GM23338 (cell line): ENCODE results near the gene LRTM2. TPM values are rescaled to one million over a fixed set of nuclear protein-coding genes. Genes with fewer than 3 reads are reported as not detected.

Source experiments
- ATAC-seq: fragments of 200-7000 bp; cut with Tn5 transposase; 3 replicates; pipeline ENCODE4 v1.9.1; 2020
- DNase-seq: peaks from one replicate; pipeline ENCODE4 v3.0.0-alpha.2; 2015; ENCODE audit warnings: low spot score
- H2AFZ ChIP-seq: fragments of 200-600 bp; sonication (generic); 2 replicates; pipeline ENCODE4 v1.8.0; 2016; ENCODE audit warnings: antibody characterized with exemption, mild to moderate bottlenecking, moderate library complexity
- H3F3A ChIP-seq: fragments of 200-600 bp; sonication (generic); replicated peaks from 2 replicates; pipeline ENCODE4 v1.8.0; 2017; ENCODE audit warnings: antibody characterized with exemption, mixed run types, low read depth
- H3K27ac ChIP-seq: fragments of 200-600 bp; sonication (generic); 2 replicates; pipeline ENCODE4 v1.6.1; 2016; ENCODE audit warnings: low read depth
- H3K27me3 ChIP-seq: fragments of 200-600 bp; sonication (generic); 2 replicates; pipeline ENCODE4 v1.8.0; 2016; ENCODE audit warnings: mild to moderate bottlenecking, mixed run types, moderate library complexity; ENCODE audit not compliant: insufficient read depth
- H3K36me3 ChIP-seq: fragments of 200-600 bp; sonication (generic); 2 replicates; pipeline ENCODE4 v1.8.0; 2016; ENCODE audit warnings: mild to moderate bottlenecking; ENCODE audit not compliant: insufficient read depth
- H3K4me1 ChIP-seq: fragments of 200-600 bp; sonication (generic); 2 replicates; pipeline ENCODE4 v1.8.0; 2016; ENCODE audit warnings: mild to moderate bottlenecking, moderate library complexity; ENCODE audit not compliant: insufficient read depth
- H3K4me2 ChIP-seq: fragments of 200-600 bp; sonication (generic); 2 replicates; pipeline ENCODE4 v1.7.1; 2017; ENCODE audit warnings: mixed run types
- H3K4me3 ChIP-seq: fragments of 200-600 bp; sonication (generic); 2 replicates; pipeline ENCODE4 v1.6.1; 2016; ENCODE audit warnings: mixed run types
- H3K79me2 ChIP-seq: fragments of 200-600 bp; sonication (generic); replicated peaks from 2 replicates; pipeline ENCODE4 v1.8.0; 2017; ENCODE audit warnings: mild to moderate bottlenecking; ENCODE audit not compliant: insufficient read depth
- H3K9me2 ChIP-seq: fragments of 200-600 bp; sonication (generic); 2 replicates; pipeline ENCODE4 v1.8.0; 2017; ENCODE audit not compliant: insufficient read depth
- H4K20me1 ChIP-seq: fragments of 200-600 bp; sonication (generic); replicated peaks from 2 replicates; pipeline ENCODE4 v1.8.0; 2017; ENCODE audit warnings: mild to moderate bottlenecking; ENCODE audit not compliant: insufficient read depth
- H3K27ac Mint-ChIP-seq: 2 replicates; pipeline ENCODE4 v1.8.0; 2020; ENCODE audit warnings: inconsistent platforms, mild to moderate bottlenecking, moderate library complexity, mixed read lengths
- H3K27me3 Mint-ChIP-seq: 3 replicates; pipeline ENCODE4 v1.8.0; 2022; ENCODE audit warnings: low read depth, mild to moderate bottlenecking, moderate library complexity, mixed read lengths, inconsistent platforms; ENCODE audit not compliant: insufficient read depth, poor library complexity
- H3K36me3 Mint-ChIP-seq: 3 replicates; pipeline ENCODE4 v1.8.0; 2021; ENCODE audit warnings: low read depth, mild to moderate bottlenecking, inconsistent platforms, moderate library complexity, mixed read lengths
- H3K4me1 Mint-ChIP-seq: 3 replicates; pipeline ENCODE4 v1.8.0; 2020; ENCODE audit warnings: mild to moderate bottlenecking, inconsistent platforms, mixed read lengths
- H3K4me3 Mint-ChIP-seq: 3 replicates; pipeline ENCODE4 v1.8.0; 2021; ENCODE audit warnings: moderate library complexity, mild to moderate bottlenecking, inconsistent platforms, mixed read lengths
- H3K9me3 Mint-ChIP-seq: 3 replicates; pipeline ENCODE4 v1.8.0; 2020; ENCODE audit warnings: moderate library complexity, mild to moderate bottlenecking, inconsistent platforms, mixed read lengths
- CREB1 ChIP-seq: fragments of 250-450 bp; sonication (Bioruptor Pico); IDR thresholded peaks from 2 replicates; pipeline ENCODE4 v1.5.0; 2020; ENCODE audit warnings: low read depth, mild to moderate bottlenecking, moderate library complexity
- CTCF ChIP-seq, 2 experiments: fragments of 200-600 bp in 1 of 2; sonication (generic) in 1 of 2; conservative IDR thresholded peaks; 2 replicates each; pipeline versions ENCODE4 v1.5.1 to v1.6.1; 2016 to 2017; ENCODE audit warnings: antibody characterized with exemption in 2 of 2, low read depth in 2 of 2, mild to moderate bottlenecking in 2 of 2, moderate library complexity in 1 of 2
- ETS1 ChIP-seq: IDR thresholded peaks from 2 replicates; pipeline ENCODE4 v1.6.1; 2016; ENCODE audit warnings: antibody characterized with exemption
- EZH2phosphoT487 ChIP-seq: fragments of 200-600 bp; sonication (generic); IDR thresholded peaks from one replicate; pipeline ENCODE4 v1.8.1; 2018; ENCODE audit warnings: antibody characterized with exemption; ENCODE audit not compliant: unreplicated experiment
- NANOG ChIP-seq: IDR thresholded peaks from 2 replicates; pipeline ENCODE4 v1.6.1; 2016; ENCODE audit warnings: antibody characterized with exemption, borderline replicate concordance
- POLR2AphosphoS5 ChIP-seq: IDR thresholded peaks from 2 replicates; pipeline ENCODE4 v1.6.1; 2016; ENCODE audit warnings: antibody characterized with exemption, low read depth
- STAT1 ChIP-seq: IDR thresholded peaks from one replicate; pipeline ENCODE4 v1.6.1; 2016; ENCODE audit warnings: antibody characterized with exemption; ENCODE audit not compliant: unreplicated experiment
- ZNF462 ChIP-seq: fragments of 250-450 bp; sonication (Bioruptor Pico); IDR thresholded peaks from 2 replicates; pipeline ENCODE4 v1.5.0; 2020; ENCODE audit warnings: mild to moderate bottlenecking, moderate library complexity
- polyA plus RNA-seq: library from polyadenylated mRNA; unstranded; fragments of >200 nt; fragmentation: Nextera tagmentation; extraction: Ambion mirVana; gene quantifications from 2 replicates; pipeline ENCODE4 v1.2.1, GENCODE V29; 2016
- total RNA-seq: library from RNA; depleted of rRNA; stranded (reverse); fragments of >200 nt; shearing (Covaris generic); gene quantifications from 2 replicates; pipeline ENCODE4 v1.2.3, GENCODE V29; 2014
- TF ChIP-seq, protein P1 (sequence below): IDR thresholded peaks from one replicate; pipeline ENCODE4 v1.6.1; 2018; ENCODE audit warnings: antibody characterized with exemption; ENCODE audit not compliant: unreplicated experiment

The LRTM2 gene
- total and polyA plus RNA-seq, 2 experiments from 2014 or later: 0.08 TPM; not detected in 1

DNA sequence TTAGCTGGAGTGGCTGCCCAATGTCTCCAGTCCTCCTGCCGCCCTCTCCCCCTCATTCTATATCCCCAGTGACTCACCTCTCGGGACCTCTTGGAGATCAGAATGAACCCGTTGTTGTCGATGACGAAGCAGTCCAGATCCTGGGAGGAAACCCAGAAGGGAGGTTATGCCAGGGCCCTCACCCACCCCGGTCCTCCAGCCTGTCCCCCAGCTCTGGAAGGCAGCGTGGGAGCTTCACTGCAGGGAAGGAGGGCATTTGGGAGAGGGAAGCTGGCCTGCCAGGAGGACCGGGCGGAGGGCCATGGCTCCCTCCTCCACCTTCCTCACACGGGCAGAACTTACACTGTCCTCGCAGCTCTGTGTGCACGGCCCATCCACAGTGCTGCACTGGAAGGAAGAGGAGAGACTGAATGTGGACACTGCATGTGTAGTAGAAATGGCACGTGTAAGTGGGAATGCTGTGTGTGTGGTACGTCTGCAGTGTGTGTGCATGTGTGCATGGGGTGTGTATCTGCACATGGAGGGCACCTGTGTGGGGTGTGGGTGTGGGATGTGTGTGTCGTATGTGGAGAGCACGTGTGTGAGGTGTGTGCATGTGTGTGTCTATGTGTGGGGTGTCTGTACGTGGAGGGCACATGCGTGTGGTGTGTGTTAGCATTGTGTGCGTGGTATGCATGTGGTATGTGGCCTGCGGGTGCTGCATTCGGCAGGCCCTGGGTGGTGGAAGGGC is 10.0 kb upstream of the LRTM2 start:
- no peak overlapping the region for H3K4me2 ChIP-seq
- no peaks in the 10 kb centered on the region for H3K27me3 ChIP-seq
- H4K20me1 ChIP-seq: no peaks in the 10 kb centered on the region
- no peaks in the 10 kb centered on the region for H3K36me3 ChIP-seq
- Mint-ChIP-seq H3K36me3 (no peaks in the 10 kb centered on the region), H3K27me3 (peaks cover 6% of the 10 kb centered on the region), H3K9me3 (no peaks in the 10 kb centered on the region), H3K4me1 (no peaks in the 10 kb centered on the region; the same call in 2 of the 3 replicates), H3K4me3 (no peak overlapping the region), H3K27ac (no peak overlapping the region)
- H3K27ac ChIP-seq: no peak overlapping the region
- no peak overlapping the region for H3K4me3 ChIP-seq
- H2AFZ ChIP-seq: no peak overlapping the region
- DNase-seq (no peak), ATAC-seq (no peak)
- no peaks in the 10 kb centered on the region for H3K4me1 ChIP-seq
- H3K79me2 ChIP-seq: no peaks in the 10 kb centered on the region
- H3K9me2 ChIP-seq: no peaks in the 10 kb centered on the region
- H3F3A ChIP-seq: no peaks in the 10 kb centered on the region
- TF ChIP-seq EZH2phosphoT487 (no peak), STAT1 (no peak), CREB1 (no peak), NANOG (no peak), ETS1 (no peak), CTCF (conservative IDR thresholded peaks at IDR 0.05; ENCODE audit: low read depth in 2 of 2) (no peak), POLR2AphosphoS5 (no peak), ZNF462 (CRISPR knock-in tag) (no peak)
- TF ChIP-seq, protein P1, sequence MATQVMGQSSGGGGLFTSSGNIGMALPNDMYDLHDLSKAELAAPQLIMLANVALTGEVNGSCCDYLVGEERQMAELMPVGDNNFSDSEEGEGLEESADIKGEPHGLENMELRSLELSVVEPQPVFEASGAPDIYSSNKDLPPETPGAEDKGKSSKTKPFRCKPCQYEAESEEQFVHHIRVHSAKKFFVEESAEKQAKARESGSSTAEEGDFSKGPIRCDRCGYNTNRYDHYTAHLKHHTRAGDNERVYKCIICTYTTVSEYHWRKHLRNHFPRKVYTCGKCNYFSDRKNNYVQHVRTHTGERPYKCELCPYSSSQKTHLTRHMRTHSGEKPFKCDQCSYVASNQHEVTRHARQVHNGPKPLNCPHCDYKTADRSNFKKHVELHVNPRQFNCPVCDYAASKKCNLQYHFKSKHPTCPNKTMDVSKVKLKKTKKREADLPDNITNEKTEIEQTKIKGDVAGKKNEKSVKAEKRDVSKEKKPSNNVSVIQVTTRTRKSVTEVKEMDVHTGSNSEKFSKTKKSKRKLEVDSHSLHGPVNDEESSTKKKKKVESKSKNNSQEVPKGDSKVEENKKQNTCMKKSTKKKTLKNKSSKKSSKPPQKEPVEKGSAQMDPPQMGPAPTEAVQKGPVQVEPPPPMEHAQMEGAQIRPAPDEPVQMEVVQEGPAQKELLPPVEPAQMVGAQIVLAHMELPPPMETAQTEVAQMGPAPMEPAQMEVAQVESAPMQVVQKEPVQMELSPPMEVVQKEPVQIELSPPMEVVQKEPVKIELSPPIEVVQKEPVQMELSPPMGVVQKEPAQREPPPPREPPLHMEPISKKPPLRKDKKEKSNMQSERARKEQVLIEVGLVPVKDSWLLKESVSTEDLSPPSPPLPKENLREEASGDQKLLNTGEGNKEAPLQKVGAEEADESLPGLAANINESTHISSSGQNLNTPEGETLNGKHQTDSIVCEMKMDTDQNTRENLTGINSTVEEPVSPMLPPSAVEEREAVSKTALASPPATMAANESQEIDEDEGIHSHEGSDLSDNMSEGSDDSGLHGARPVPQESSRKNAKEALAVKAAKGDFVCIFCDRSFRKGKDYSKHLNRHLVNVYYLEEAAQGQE: no peak
